ENCODE measurements around the gene POU2AF1. TPM values are rescaled to one million over a fixed set of nuclear protein-coding genes. Genes with fewer than 3 reads are reported as not detected.

POU2AF1 gene
- total RNA-seq, 1 donor from 2014 or later: not detected

DNA sequence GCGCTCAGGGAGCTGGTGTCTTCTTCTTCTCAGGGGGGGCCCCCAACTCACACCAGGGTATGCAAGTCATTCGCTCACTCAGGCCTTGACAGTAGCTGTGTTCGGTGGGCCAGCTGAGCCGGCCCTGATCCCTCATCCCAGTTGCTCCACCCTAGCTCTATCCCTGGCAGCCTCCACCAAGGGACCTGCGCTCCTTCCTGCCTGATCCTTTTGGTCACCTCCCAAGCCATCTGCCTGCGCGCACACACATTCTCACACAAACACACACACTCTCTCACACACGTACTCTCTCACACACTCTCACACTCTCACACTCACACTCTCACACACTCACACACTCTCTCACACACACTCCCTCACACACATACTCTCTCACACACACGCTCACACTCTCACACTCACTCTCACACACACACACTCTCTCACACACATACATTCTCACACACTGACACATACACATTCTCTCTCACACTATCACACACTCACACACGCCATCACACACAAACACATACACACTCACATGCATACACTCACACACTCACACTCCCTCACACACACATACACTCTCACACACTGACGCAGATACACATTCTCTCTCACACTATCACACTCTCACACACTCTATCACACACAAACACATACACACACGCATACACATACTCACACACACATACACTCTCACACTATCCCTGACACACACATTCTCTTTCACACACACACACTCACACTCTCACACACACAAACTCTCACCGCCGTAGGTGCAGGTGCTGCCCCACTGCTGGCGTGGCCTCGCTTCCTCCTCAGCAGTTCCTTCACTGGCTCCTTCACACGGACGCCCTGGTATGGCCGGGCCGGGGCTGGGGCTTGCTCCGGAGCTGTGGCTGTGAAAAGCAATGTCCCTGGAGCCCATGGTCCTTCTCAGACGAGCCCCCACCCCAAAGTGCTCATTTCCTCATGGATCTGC lies 20.8 kb downstream of the POU2AF1 start:
- DNase-seq (ENCODE audit: low read depth, low spot score): no peak
- H3K27ac Mint-ChIP-seq (ENCODE audit: unreplicated experiment): no peak overlapping the region
- no peaks in the 10 kb centered on the region for H3K27me3 Mint-ChIP-seq (ENCODE audit: low read depth)
- H3K4me3 Mint-ChIP-seq: no peak overlapping the region
- TF ChIP-seq, protein P1, sequence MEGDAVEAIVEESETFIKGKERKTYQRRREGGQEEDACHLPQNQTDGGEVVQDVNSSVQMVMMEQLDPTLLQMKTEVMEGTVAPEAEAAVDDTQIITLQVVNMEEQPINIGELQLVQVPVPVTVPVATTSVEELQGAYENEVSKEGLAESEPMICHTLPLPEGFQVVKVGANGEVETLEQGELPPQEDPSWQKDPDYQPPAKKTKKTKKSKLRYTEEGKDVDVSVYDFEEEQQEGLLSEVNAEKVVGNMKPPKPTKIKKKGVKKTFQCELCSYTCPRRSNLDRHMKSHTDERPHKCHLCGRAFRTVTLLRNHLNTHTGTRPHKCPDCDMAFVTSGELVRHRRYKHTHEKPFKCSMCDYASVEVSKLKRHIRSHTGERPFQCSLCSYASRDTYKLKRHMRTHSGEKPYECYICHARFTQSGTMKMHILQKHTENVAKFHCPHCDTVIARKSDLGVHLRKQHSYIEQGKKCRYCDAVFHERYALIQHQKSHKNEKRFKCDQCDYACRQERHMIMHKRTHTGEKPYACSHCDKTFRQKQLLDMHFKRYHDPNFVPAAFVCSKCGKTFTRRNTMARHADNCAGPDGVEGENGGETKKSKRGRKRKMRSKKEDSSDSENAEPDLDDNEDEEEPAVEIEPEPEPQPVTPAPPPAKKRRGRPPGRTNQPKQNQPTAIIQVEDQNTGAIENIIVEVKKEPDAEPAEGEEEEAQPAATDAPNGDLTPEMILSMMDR (conservative IDR thresholded peaks at IDR 0.05): no peak
- H3K9me3 Mint-ChIP-seq: no peaks in the 10 kb centered on the region
- no peaks in the 10 kb centered on the region for H3K36me3 Mint-ChIP-seq (ENCODE audit: low read depth)
- peaks cover 2% of the 10 kb centered on the region for H3K4me1 Mint-ChIP-seq

DNA sequence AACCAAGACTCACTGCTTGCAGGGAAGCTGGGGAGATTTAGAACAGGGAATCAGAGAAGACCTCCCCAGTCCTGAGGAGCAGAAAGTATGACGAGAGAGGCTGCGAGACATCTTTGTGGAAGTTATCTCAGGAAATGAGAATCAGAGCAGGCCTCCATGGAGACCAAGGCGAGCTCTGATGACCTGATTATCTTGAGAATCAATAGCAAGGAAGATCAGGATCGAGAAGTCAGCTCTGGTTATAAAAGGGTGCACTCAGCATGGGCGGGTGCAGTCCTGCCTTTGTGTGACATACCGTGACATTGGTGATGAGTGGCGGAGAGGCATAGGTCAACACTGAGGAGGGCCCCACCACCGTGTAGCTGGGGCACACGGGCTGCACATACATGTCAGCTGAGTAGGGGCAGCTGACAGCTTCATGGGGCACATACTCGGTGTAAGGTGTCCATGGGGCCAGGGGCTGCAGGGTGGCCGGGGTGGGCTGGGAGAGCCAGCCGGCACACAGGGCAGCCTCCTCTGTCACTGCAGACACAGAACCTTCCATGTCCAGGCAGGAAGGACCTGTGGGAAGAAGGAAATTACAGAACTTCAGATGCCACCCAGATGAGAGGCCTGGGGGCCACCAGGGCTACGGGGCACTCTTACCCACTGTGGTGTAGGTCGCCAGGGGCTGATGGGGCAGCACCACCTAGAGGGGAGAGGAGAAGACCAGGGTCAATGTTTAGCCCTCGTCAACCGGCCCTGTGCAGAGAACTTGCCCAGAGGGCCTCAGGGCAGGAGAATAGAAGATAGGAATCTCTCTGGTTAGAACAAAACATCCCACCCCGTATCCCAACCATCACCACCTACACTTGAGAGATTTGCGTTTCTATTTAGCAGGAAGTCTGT lies 21.7 kb downstream of the POU2AF1 start:
- Mint-ChIP-seq H3K36me3 (ENCODE audit: low read depth) (no peaks in the 10 kb centered on the region), H3K4me1 (peaks cover 4% of the 10 kb centered on the region), H3K27ac (ENCODE audit: unreplicated experiment) (no peak overlapping the region), H3K4me3 (no peak overlapping the region), H3K27me3 (ENCODE audit: low read depth) (no peaks in the 10 kb centered on the region), H3K9me3 (no peaks in the 10 kb centered on the region)
- TF ChIP-seq, protein P1 (conservative IDR thresholded peaks at IDR 0.05): no peak
- no peak for DNase-seq (ENCODE audit: low read depth, low spot score)

DNA sequence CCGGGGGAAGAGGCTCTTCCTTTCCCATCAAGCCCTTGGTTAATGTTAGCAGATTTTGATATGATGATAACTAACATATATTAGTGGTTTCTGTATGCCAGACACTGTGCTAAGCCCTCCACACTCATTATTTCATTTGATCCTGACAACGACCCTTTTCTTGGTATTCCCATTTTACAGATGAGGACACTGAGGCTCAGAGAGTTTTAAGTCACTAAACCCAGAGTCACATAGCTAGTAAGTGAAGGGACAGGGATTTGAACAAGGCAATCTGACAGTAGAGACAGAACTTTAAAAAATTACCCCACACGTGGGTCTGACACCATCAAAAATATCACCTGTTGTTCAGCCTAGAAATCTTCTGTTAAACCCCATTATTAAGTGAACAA lies 22.4 kb downstream of the POU2AF1 start:
- H3K36me3 Mint-ChIP-seq (ENCODE audit: low read depth): no peaks in the 10 kb centered on the region
- H3K4me3 Mint-ChIP-seq: no peak overlapping the region
- peaks cover 4% of the 10 kb centered on the region for H3K4me1 Mint-ChIP-seq
- no peaks in the 10 kb centered on the region for H3K27me3 Mint-ChIP-seq (ENCODE audit: low read depth)
- no peak for DNase-seq (ENCODE audit: low read depth, low spot score)
- H3K27ac Mint-ChIP-seq (ENCODE audit: unreplicated experiment): no peak overlapping the region
- H3K9me3 Mint-ChIP-seq: no peaks in the 10 kb centered on the region
- TF ChIP-seq, protein P1 (conservative IDR thresholded peaks at IDR 0.05): no peak

DNA sequence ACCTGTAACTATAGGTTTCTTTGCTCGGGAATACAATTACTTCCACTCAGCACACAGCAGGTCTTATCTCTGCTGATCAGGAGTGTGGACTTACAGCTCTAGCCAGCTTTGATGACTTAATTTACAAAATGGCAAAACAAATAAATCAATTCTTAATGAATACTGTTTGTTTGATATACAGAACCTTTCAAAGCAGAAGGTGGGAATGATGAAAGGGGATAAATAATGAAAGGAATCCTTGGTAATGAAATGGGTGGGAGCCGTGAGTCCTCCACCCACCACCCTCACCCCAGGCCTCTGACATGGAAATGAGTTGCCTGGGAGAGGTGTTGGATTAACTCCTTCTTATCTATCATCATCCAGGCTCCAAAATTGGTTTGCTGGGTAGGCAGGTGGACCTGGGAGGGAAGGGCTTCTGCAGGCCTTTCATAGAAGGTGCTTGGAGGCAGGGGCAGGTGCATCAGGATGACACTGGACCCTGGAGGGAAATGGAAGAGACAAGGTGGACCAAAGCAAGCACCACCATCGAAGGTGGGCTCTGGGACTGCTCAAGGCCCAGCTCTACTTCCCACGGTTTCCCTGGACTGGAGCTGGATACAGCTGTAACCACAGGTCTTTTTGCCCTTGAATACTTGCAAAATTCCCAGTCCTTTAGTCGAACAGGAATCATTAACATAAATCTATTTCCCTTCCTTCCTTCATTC lies 23.0 kb downstream of the POU2AF1 start:
- Mint-ChIP-seq H3K9me3 (no peaks in the 10 kb centered on the region), H3K27ac (ENCODE audit: unreplicated experiment) (no peak overlapping the region), H3K4me3 (no peak overlapping the region), H3K27me3 (ENCODE audit: low read depth) (no peaks in the 10 kb centered on the region), H3K36me3 (ENCODE audit: low read depth) (no peaks in the 10 kb centered on the region), H3K4me1 (peaks cover 4% of the 10 kb centered on the region)
- TF ChIP-seq, protein P1 (conservative IDR thresholded peaks at IDR 0.05): no peak
- no peak for DNase-seq (ENCODE audit: low read depth, low spot score)

GRCh38 chr11:111355101-111355500 lies 24.0 kb downstream of the POU2AF1 start:
- no peak for DNase-seq (ENCODE audit: low read depth, low spot score)
- H3K27ac Mint-ChIP-seq (ENCODE audit: unreplicated experiment): peak overlapping the region; percentile 82
- TF ChIP-seq, protein P1 (conservative IDR thresholded peaks at IDR 0.05): no peak
- no peak overlapping the region for H3K4me3 Mint-ChIP-seq
- no peaks in the 10 kb centered on the region for H3K27me3 Mint-ChIP-seq (ENCODE audit: low read depth)
- peaks cover 4% of the 10 kb centered on the region for H3K4me1 Mint-ChIP-seq
- H3K9me3 Mint-ChIP-seq: no peaks in the 10 kb centered on the region
- no peaks in the 10 kb centered on the region for H3K36me3 Mint-ChIP-seq (ENCODE audit: low read depth)
